DND-41 (cell line): ENCODE measurements around the gene AGXT.

ENCODE experiments used
- ATAC-seq: fragments of 200-7000 bp; cut with Tn5 transposase; 3 replicates; pipeline ENCODE4 v1.9.1; 2021; ENCODE audit warnings: low read depth; ENCODE audit not compliant: insufficient read depth
- DNase-seq: peaks from one replicate; pipeline ENCODE4 v3.0.0-alpha.2; 2020
- H2AFZ ChIP-seq: 2 replicates; pipeline ENCODE4 v1.6.0; 2012; ENCODE audit warnings: low read depth, low read length
- H3K27ac ChIP-seq: 2 replicates; pipeline ENCODE4 v1.5.1; 2012; ENCODE audit warnings: low read length, inconsistent platforms
- H3K27me3 ChIP-seq: fragments of 200-600 bp; sonication (generic); 2 replicates; pipeline ENCODE4 v1.6.0; 2012; ENCODE audit warnings: low read length, mild to moderate bottlenecking, inconsistent platforms; ENCODE audit not compliant: insufficient read depth, poor library complexity
- H3K36me3 ChIP-seq: 2 replicates; pipeline ENCODE4 v1.5.1; 2012; ENCODE audit warnings: low read length, inconsistent platforms; ENCODE audit not compliant: insufficient read depth
- H3K4me1 ChIP-seq: 2 replicates; pipeline ENCODE4 v1.5.1; 2012; ENCODE audit warnings: mild to moderate bottlenecking, low read length; ENCODE audit not compliant: insufficient read depth
- H3K4me2 ChIP-seq: 2 replicates; pipeline ENCODE4 v1.6.0; 2012; ENCODE audit warnings: mild to moderate bottlenecking, moderate library complexity, low read length, inconsistent platforms; ENCODE audit not compliant: insufficient read depth
- H3K4me3 ChIP-seq, 2 experiments: fragments of 200-600 bp in 1 of 2; shearing (Covaris generic) in 1 of 2; 2 replicates each; pipeline ENCODE4 v1.5.1; 2012 to 2016; ENCODE audit warnings: inconsistent platforms in 2 of 2, low read length in 2 of 2, mild to moderate bottlenecking in 2 of 2, low read depth in 1 of 2, moderate library complexity in 1 of 2
- H3K79me2 ChIP-seq: 2 replicates; pipeline ENCODE4 v1.6.0; 2012; ENCODE audit warnings: low read length, inconsistent platforms; ENCODE audit not compliant: insufficient read depth
- H3K9ac ChIP-seq: 2 replicates; pipeline ENCODE4 v1.6.0; 2012; ENCODE audit warnings: low read depth, mild to moderate bottlenecking, inconsistent platforms, low read length, moderate library complexity
- H3K9me3 ChIP-seq: 2 replicates; pipeline ENCODE4 v1.5.1; 2012; ENCODE audit warnings: low read length, moderate library complexity, mild to moderate bottlenecking, inconsistent platforms; ENCODE audit not compliant: insufficient read depth, severe bottlenecking
- H4K20me1 ChIP-seq: 2 replicates; pipeline ENCODE4 v1.6.0; 2012; ENCODE audit warnings: low read length; ENCODE audit not compliant: insufficient read depth
- EZH2 ChIP-seq: IDR thresholded peaks from 3 replicates; pipeline ENCODE4 v1.6.1; 2012; ENCODE audit warnings: borderline replicate concordance, low read depth, mild to moderate bottlenecking, moderate library complexity, low read length, inconsistent platforms; ENCODE audit not compliant: severe bottlenecking
- TF ChIP-seq, protein P1 (sequence below): IDR thresholded peaks from 2 replicates; pipeline ENCODE4 v1.5.1; 2012; ENCODE audit warnings: borderline replicate concordance, low read length, moderate library complexity, mild to moderate bottlenecking; ENCODE audit not compliant: poor library complexity, severe bottlenecking; ENCODE audit errors: extremely low read depth

Gene AGXT

DNA sequence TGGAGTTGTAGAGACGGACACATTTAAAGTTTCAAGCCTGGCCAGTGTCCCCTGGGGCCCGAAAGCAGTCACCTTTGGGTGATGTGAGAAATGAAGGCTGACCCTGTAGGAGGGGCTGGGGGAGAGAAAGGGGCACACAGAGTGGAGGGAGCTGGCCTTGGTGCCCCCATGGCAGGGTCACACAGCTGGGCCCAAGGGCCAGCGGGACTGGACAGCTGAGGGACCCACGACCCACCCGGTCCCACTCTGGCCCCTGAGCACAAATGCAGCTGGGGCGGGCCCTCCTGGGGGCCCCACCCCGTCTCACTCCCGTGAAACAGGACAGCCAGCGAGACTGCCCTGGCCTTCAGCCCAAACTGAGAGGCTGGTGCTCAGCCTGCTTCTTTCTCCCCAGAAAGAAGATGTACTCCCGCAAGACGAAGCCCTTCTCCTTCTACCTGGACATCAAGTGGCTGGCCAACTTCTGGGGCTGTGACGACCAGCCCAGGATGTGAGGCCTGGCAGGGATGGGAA lies 6.1 kb downstream of the AGXT start:
- Histone ChIP-seq H3K4me1 (no peaks in the 10 kb centered on the region), H3K27me3 (no peaks in the 10 kb centered on the region), H4K20me1 (peaks cover 4% of the 10 kb centered on the region; the same call in 1 of the 2 replicates), H3K79me2 (no peaks in the 10 kb centered on the region), H3K4me3 (no peak overlapping the region), H3K36me3 (no peaks in the 10 kb centered on the region), H3K4me2 (no peak overlapping the region), H2AFZ (no peak overlapping the region), H3K27ac (no peak overlapping the region), H3K9me3 (no peaks in the 10 kb centered on the region), H3K9ac (no peak overlapping the region)
- DNase-seq (no peak), ATAC-seq (no peak)
- TF ChIP-seq, protein P1, sequence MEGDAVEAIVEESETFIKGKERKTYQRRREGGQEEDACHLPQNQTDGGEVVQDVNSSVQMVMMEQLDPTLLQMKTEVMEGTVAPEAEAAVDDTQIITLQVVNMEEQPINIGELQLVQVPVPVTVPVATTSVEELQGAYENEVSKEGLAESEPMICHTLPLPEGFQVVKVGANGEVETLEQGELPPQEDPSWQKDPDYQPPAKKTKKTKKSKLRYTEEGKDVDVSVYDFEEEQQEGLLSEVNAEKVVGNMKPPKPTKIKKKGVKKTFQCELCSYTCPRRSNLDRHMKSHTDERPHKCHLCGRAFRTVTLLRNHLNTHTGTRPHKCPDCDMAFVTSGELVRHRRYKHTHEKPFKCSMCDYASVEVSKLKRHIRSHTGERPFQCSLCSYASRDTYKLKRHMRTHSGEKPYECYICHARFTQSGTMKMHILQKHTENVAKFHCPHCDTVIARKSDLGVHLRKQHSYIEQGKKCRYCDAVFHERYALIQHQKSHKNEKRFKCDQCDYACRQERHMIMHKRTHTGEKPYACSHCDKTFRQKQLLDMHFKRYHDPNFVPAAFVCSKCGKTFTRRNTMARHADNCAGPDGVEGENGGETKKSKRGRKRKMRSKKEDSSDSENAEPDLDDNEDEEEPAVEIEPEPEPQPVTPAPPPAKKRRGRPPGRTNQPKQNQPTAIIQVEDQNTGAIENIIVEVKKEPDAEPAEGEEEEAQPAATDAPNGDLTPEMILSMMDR, result no peak
- TF ChIP-seq EZH2, result no peak

DNA sequence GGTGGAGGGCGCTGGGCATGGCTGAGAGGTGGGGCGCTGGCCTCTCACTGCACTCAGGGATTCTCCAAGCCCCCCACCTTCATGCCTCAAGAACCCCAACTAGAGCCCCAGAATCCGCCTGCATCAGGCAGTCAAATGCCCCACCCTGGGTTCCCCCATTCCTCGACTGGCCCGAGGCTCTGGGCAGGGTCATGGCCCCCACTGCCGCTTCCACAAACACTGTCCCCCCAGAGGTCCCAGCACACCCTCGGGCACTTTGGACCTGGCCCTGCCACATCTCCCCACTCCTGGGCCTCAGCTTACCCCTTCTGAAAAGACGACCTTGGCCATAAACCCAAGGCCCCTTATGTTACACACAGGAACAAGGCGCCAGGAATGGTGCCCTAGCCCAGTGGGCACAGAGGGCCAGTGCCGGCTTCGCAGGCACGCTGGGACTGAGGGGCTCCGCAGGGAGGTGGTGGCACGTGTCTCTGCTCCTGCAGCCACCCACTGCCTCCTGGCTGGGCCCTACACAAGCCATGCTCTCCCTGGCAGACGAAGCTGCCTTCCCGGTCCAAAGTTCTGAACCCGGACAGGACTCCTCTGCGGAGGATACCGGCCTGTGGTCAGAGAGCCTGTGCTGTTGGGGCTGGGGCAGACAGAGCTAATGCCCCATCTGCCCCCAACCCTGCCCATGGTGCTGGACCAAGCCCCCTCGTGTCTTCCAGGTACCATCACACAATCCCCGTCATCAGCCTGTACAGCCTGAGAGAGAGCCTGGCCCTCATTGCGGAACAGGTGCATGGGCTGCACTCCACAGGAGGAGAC lies 6.8 kb downstream of the AGXT start:
- TF ChIP-seq, protein P1, result no peak
- TF ChIP-seq EZH2, result no peak
- no peak for DNase-seq
- Histone ChIP-seq H4K20me1 (peaks cover 4% of the 10 kb centered on the region; the same call in 1 of the 2 replicates), H3K4me2 (no peak overlapping the region), H3K79me2 (no peaks in the 10 kb centered on the region), H3K36me3 (no peaks in the 10 kb centered on the region), H3K9ac (no peak overlapping the region), H3K27ac (no peak overlapping the region), H3K4me1 (no peaks in the 10 kb centered on the region), H3K9me3 (no peaks in the 10 kb centered on the region), H2AFZ (no peak overlapping the region), H3K27me3 (no peaks in the 10 kb centered on the region), H3K4me3 (no peak overlapping the region)
- ATAC-seq, result no peak

DNA sequence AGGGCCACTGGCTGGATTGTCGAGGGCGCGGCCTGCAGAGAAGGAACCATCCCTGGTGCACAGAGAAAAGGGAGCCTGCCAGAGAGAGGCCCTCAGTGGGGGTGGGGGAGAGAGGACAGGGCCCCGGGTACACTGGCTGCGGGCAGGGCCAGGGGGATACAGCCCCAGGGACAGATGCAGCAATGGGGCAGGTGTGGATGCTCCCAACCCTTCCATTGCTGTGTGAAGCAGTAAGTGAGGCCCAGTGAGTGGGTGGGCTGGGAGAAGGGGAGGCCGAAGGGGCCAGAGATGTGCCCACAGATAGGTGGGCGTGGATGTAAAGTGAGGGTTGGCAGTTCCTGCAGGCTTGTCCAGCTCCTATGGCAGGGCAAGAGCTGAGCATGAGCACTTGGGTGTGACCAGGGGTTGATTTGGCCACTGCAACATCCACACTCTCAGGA lies 7.4 kb downstream of the AGXT start:
- no peak overlapping the region for H3K4me2 ChIP-seq
- no peak overlapping the region for H3K9ac ChIP-seq
- ATAC-seq (no peak), DNase-seq (no peak)
- no peak overlapping the region for H3K4me3 ChIP-seq
- H3K27me3 ChIP-seq, result no peaks in the 10 kb centered on the region
- no peak overlapping the region for H3K27ac ChIP-seq
- H2AFZ ChIP-seq, result no peak overlapping the region
- no peaks in the 10 kb centered on the region for H3K9me3 ChIP-seq
- no peaks in the 10 kb centered on the region for H3K79me2 ChIP-seq
- TF ChIP-seq, protein P1, result no peak
- no peak for TF ChIP-seq EZH2
- no peaks in the 10 kb centered on the region; the same call in 1 of the 2 replicates for H4K20me1 ChIP-seq
- no peaks in the 10 kb centered on the region for H3K4me1 ChIP-seq
- H3K36me3 ChIP-seq, result no peaks in the 10 kb centered on the region
